Left cardiac atrium (tissue), 4 donors: ENCODE measurements around the gene B4GALT5. TPM values are rescaled to one million over a fixed set of nuclear protein-coding genes. Genes with fewer than 3 reads are reported as not detected.
A peak's percentile ranks its signal among the peaks of the same experiment; 100 is the strongest.

Experiments used
- ATAC-seq, 2 donors: fragments of 200-7000 bp; cut with Tn5 transposase; one replicate each; pipeline ENCODE4 v1.9.1; 2020; ENCODE audit warnings: mild to moderate bottlenecking in 2 of 2, moderate library complexity in 2 of 2
- DNase-seq: peaks from one replicate; pipeline ENCODE4 v3.0.0-alpha.2; 2020
- intact Hi-C, 2 donors: fragments of 100-400 bp; cut with DNase I; formaldehyde crosslinking; loops; one replicate each; pipeline versions ENCODE4 v1.14.1 to v1.15.1; 2022 to 2023
- total RNA-seq, 2 donors: library from RNA; stranded (reverse); fragmentation: NEBNext Ultra II Directional; extraction: Animal tissue kit (Norgen Biotek cat#: 25700); gene quantifications; one replicate each; pipeline ENCODE4 v1.2.1, GENCODE V29; 2021
- donor health status: DM: no; HTN: yes; CAD: no.
- donor health status: DM: no; HTN: yes; CAD: no; lungs with severe emphysema.
- donor health status: DM: yes; HTN: yes; CAD: no.
- donor health status: Dilated cardiomyopathy.

B4GALT5 gene
- total RNA-seq, 2 donors from 2014 or later = 24.1 to 32.6 TPM

DNA sequence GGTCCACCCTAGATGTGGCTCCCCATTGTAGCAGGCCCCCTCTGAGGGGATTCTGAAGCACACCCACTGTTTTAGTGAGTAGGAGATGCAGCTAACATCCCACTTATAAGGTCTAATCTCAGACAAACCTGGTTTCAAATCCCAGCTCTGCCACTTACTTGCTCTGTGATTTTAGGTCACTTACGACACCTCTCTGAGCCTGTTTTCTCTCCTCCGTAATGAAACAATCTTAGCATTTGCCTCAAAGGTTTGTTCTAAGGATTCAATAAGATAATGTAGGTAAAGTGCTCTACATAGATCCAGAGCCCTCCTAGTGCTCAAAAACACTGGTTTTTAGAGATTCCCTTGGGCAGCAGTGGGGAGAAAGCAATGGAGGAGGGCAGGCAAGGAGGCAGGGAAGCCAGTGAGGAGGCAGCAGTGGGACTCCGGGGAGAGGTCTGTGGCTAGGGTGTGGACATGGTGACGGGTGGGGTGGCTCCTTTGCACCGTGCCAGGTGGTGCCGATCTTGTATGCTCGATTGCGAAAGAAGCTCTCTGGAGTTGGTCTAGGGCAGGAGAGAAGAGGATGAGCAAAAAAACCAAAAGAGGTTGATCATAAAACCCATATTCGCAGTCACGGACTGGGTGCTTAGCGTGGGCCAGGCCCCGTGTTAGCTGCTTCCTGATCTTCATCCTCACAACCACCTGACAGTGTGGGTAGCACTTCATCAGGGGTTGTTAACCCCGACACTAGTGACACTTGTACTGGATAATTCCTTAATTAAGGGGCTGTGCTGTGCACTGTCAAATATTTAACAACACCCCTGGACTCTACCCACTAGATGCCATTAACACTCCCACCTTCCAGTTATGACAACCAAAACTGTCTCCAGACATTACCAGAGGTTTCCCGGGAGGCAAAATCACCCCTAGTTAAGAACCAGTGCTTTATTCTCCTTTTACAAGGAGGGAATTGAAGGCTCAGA lies 129.0 kb downstream of the B4GALT5 start:
- DNase-seq = no peak
- intact Hi-C loops = no loop called here
- peak in 1 of 2 donors; percentile 68 for ATAC-seq

DNA sequence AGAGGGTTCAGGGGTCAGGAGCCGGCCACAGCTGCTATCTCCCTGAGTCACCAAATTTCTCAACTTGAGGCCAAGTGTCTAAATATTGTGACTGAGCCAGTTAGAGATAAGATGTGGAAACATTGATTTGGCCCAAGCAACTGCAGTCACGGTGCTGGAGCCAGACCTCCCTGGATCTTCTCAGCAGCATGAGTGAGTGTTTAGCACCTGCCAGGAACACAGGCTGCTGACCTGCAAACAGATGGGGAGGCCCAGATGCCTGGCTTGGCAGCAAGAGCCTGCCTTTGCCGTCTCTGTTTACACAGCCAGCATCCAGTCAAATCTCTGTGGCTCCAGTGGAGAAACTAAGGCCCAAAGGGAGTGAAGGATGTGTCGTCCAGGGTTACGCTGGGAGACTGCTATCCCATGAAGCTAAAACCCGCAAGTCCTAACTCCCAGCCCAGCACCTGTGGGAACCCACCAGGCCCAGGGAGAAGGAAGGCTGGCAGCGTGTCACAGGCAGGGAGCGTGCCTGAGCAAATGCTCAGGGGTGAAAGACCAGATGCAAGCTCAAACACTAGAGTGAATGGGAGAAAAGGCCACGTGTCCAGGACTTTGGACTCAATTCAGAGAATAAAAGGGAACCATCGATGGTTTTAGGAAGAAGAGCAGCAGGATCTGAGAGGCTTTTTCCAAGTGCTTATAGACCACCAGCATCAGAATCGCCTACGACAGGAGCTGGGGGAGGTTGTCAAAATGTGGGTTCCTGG lies 129.8 kb downstream of the B4GALT5 start:
- intact Hi-C loops = no loop called here
- peak; percentile 80 to 88 for ATAC-seq
- peak; percentile 87 for DNase-seq

DNA sequence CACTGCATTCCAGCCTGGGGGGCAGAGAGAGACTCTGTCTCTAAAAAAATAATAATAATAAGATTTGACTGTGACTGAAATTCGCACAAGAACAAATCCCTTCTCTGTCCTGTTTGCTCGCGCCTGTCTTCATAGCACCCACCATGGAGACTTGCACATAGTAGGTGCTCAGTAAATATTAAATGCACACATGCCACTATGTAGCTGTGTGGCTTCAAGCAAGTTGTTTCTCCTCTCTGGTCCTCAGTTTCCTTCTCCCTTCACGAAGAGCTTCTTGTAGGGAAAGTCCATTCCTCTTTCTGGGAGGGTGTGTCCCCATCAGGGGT lies 130.4 kb downstream of the B4GALT5 start:
- DNase-seq = no peak
- intact Hi-C loops = no loop called here
- ATAC-seq = no peak

Other genes starting within 250 kb of the B4GALT5 start
- gene KCNB1, start 231.2 kb downstream of the B4GALT5 start, total RNA-seq = 1 to 10 TPM; 2.0 to 2.1 TPM
- 100 to 1,000 TPM in 1 of 2 donors, 10 to 100 TPM in 1; 45.2 to 124 TPM for gene PTGIS, start 145.7 kb downstream of the B4GALT5 start, total RNA-seq
- gene SLC9A8, start 99.0 kb upstream of the B4GALT5 start, total RNA-seq = 1 to 10 TPM; 6.4 to 6.5 TPM
- gene SPATA2, start 201.7 kb upstream of the B4GALT5 start, total RNA-seq = 1 to 10 TPM; 6.5 to 6.8 TPM
- 10 to 100 TPM; 44.5 to 48.7 TPM for gene RNF114, start 222.5 kb upstream of the B4GALT5 start, total RNA-seq